Neural cell (in vitro differentiated cells): ENCODE results near the gene TMEM132A. TPM values are rescaled to one million over a fixed set of nuclear protein-coding genes. Genes with fewer than 3 reads are reported as not detected.

Experiments
- H2AFZ ChIP-seq: fragments of 200-600, 300-800 bp; sonication (generic), shearing (Covaris generic); 2 replicates; pipeline ENCODE4 v1.6.0; 2014; ENCODE audit warnings: low read depth, mild to moderate bottlenecking, antibody characterized with exemption, low read length, moderate library complexity
- H3F3A ChIP-seq: fragments of 200-600 bp; shearing (Covaris generic); 2 replicates; pipeline ENCODE4 v1.6.1; 2016; ENCODE audit warnings: mild to moderate bottlenecking, moderate library complexity, mixed read lengths, antibody characterized with exemption, low read length; ENCODE audit not compliant: insufficient read depth, poor library complexity, severe bottlenecking
- H3K27ac ChIP-seq: fragments of 200-600, 300-800 bp; sonication (generic), shearing (Covaris generic); 2 replicates; pipeline ENCODE4 v1.5.1; 2014; ENCODE audit warnings: mild to moderate bottlenecking, low read length, moderate library complexity
- H3K27me3 ChIP-seq: fragments of 300-800, 200-600 bp; sonication (generic), shearing (Covaris generic); 2 replicates; pipeline ENCODE4 v1.6.0; 2014; ENCODE audit warnings: mild to moderate bottlenecking, low read depth, low read length, moderate library complexity; ENCODE audit not compliant: insufficient read depth
- H3K36me3 ChIP-seq: fragments of 300-800, 200-600 bp; sonication (generic), shearing (Covaris generic); 2 replicates; pipeline ENCODE4 v1.5.1; 2014; ENCODE audit warnings: mild to moderate bottlenecking, antibody characterized with exemption, low read length, moderate library complexity; ENCODE audit not compliant: insufficient read depth
- H3K4me2 ChIP-seq: fragments of 300-800, 200-600 bp; sonication (generic), shearing (Covaris generic); 2 replicates; pipeline ENCODE4 v1.6.0; 2014; ENCODE audit warnings: mild to moderate bottlenecking, low read length
- H3K4me3 ChIP-seq: fragments of 300-800, 200-600 bp; sonication (generic), shearing (Covaris generic); 2 replicates; pipeline ENCODE4 v1.5.1; 2014; ENCODE audit warnings: mild to moderate bottlenecking, low read length, moderate library complexity
- H3K79me2 ChIP-seq: fragments of 200-600 bp; shearing (Covaris generic); replicated peaks from 2 replicates; pipeline ENCODE4 v1.6.0; 2014; ENCODE audit warnings: mild to moderate bottlenecking, low read length, moderate library complexity; ENCODE audit not compliant: insufficient read depth
- H3K9ac ChIP-seq: fragments of 300-800, 200-600 bp; sonication (generic), shearing (Covaris generic); 2 replicates; pipeline ENCODE4 v1.6.1; 2016; ENCODE audit warnings: mild to moderate bottlenecking, low read length, mixed read lengths
- H3K9me2 ChIP-seq: fragments of 200-600 bp; shearing (Covaris generic); 2 replicates; pipeline ENCODE4 v1.6.1; 2016; ENCODE audit warnings: mild to moderate bottlenecking, low read length, mixed read lengths; ENCODE audit not compliant: insufficient read depth
- H3K9me3 ChIP-seq: fragments of 200-600, 300-800 bp; sonication (generic), shearing (Covaris generic); 2 replicates; pipeline ENCODE4 v1.6.1; 2016; ENCODE audit warnings: mild to moderate bottlenecking, mixed run types, low read length, moderate library complexity, mixed read lengths
- H4K20me1 ChIP-seq: fragments of 200-600 bp; shearing (Covaris generic); 2 replicates; pipeline ENCODE4 v1.6.1; 2016; ENCODE audit warnings: mild to moderate bottlenecking, mixed run types; ENCODE audit not compliant: insufficient read depth
- CTCF ChIP-seq: fragments of 450-650 bp; IDR thresholded peaks from 2 replicates; pipeline ENCODE4 v1.5.1; 2014; ENCODE audit warnings: antibody characterized with exemption, mild to moderate bottlenecking, moderate library complexity; ENCODE audit not compliant: poor library complexity, severe bottlenecking
- EP300 ChIP-seq: fragments of 450-650 bp; conservative IDR thresholded peaks from 2 replicates; pipeline ENCODE4 v1.6.1; 2014; ENCODE audit warnings: antibody characterized with exemption, mild to moderate bottlenecking, moderate library complexity; ENCODE audit not compliant: poor library complexity, severe bottlenecking
- EZH2 ChIP-seq: fragments of 200-600, 300-800 bp; shearing (Covaris generic), sonication (generic); IDR thresholded peaks from 2 replicates; pipeline ENCODE4 v1.6.1; 2014; ENCODE audit warnings: antibody characterized with exemption, low read length, borderline replicate concordance, mild to moderate bottlenecking; ENCODE audit not compliant: insufficient read depth, poor library complexity, severe bottlenecking
- MXI1 ChIP-seq: fragments of 450-650 bp; conservative IDR thresholded peaks from 2 replicates; pipeline ENCODE4 v1.6.1; 2014; ENCODE audit warnings: antibody characterized with exemption, mild to moderate bottlenecking; ENCODE audit not compliant: poor library complexity, severe bottlenecking
- POLR2AphosphoS5 ChIP-seq: IDR thresholded peaks from 2 replicates; pipeline ENCODE4 v1.6.1; 2012
- RAD21 ChIP-seq: fragments of 450-650 bp; conservative IDR thresholded peaks from 2 replicates; pipeline ENCODE4 v1.6.1; 2014; ENCODE audit warnings: antibody characterized with exemption, mild to moderate bottlenecking, moderate library complexity
- REST ChIP-seq: IDR thresholded peaks from 2 replicates; pipeline ENCODE4 v1.6.1; 2012; ENCODE audit warnings: borderline replicate concordance
- SMC3 ChIP-seq: fragments of 450-650 bp; conservative IDR thresholded peaks from 2 replicates; pipeline ENCODE4 v1.6.1; 2014; ENCODE audit warnings: antibody characterized with exemption, mild to moderate bottlenecking, moderate library complexity; ENCODE audit not compliant: poor library complexity
- TAF1 ChIP-seq: IDR thresholded peaks from 2 replicates; pipeline ENCODE4 v1.6.1; 2012; ENCODE audit warnings: low read depth
- polyA plus RNA-seq: library from polyadenylated mRNA; depleted of rRNA; stranded (reverse); fragments of >200 nt; gene quantifications from 2 replicates; pipeline ENCODE4 v1.2.3, GENCODE V29; 2014

TMEM132A gene
- polyA plus RNA-seq, 1 donor from 2014 or later = 215 TPM

- no peaks in the 10 kb centered on the region for H3K36me3 ChIP-seq
- H3K27ac ChIP-seq = no peak overlapping the region
- H3K79me2 ChIP-seq = no peaks in the 10 kb centered on the region
- H3K4me3 ChIP-seq = no peak overlapping the region
- no peak overlapping the region for H2AFZ ChIP-seq
- no peaks in the 10 kb centered on the region for H3F3A ChIP-seq
- H3K9me2 ChIP-seq = no peaks in the 10 kb centered on the region
- TF ChIP-seq EP300 (no peak), EZH2 (no peak), TAF1 (no peak), REST (no peak), MXI1 (no peak), POLR2AphosphoS5 (no peak), SMC3 (no peak), CTCF (no peak), RAD21 (no peak)
- no peaks in the 10 kb centered on the region for H3K9me3 ChIP-seq
- H3K9ac ChIP-seq = no peak overlapping the region
- H3K27me3 ChIP-seq = no peaks in the 10 kb centered on the region
- H3K4me2 ChIP-seq = no peak overlapping the region
- H4K20me1 ChIP-seq = no peaks in the 10 kb centered on the region
These were observed 48.1 kb upstream of the TMEM132A start for GRCh38 chr11:60876168-60876485.

- Histone ChIP-seq H2AFZ (no peak overlapping the region), H3K79me2 (no peaks in the 10 kb centered on the region), H3F3A (no peaks in the 10 kb centered on the region), H3K9me2 (no peaks in the 10 kb centered on the region), H3K27me3 (no peaks in the 10 kb centered on the region), H3K9me3 (no peaks in the 10 kb centered on the region), H3K36me3 (no peaks in the 10 kb centered on the region), H3K4me2 (no peak overlapping the region), H3K27ac (no peak overlapping the region), H3K9ac (no peak overlapping the region), H4K20me1 (no peaks in the 10 kb centered on the region), H3K4me3 (no peak overlapping the region)
- TF ChIP-seq EP300 (no peak), SMC3 (no peak), TAF1 (no peak), EZH2 (no peak), REST (no peak), MXI1 (no peak), CTCF (no peak), RAD21 (no peak), POLR2AphosphoS5 (no peak)
These were observed 45.8 kb upstream of the TMEM132A start for GRCh38 chr11:60878245-60879101.
